HEK293 (cell line): Measurements from ENCODE around the gene MYH15.

Experiments
- CTCF ChIA-PET: fragments of 350-600 bp; formaldehyde crosslinking; extraction: SDS; loops from one replicate; lab custom pipeline; 2021; ENCODE audit warnings: antibody characterized with exemption; lab: Yijun Ruan, JAX
- POLR2A ChIA-PET: fragments of 300-600 bp; formaldehyde crosslinking; extraction: SDS; loops from one replicate; lab custom pipeline; 2020; ENCODE audit warnings: antibody characterized with exemption, inconsistent platforms; lab: Yijun Ruan, JAX
- H3K27ac ChIP-seq: fragments of 200-500 bp; sonication (Bioruptor generic); 2 replicates; pipeline ENCODE4 v1.5.1; 2014; ENCODE audit warnings: low read depth, low read length, control low read depth, inconsistent platforms; ENCODE audit errors: extremely low read depth
- H3K36me3 ChIP-seq, 2 experiments: fragments of 200-500 bp in 1 of 2; sonication (Bioruptor generic) in 1 of 2; 1 replicate in 1 of 2; 2 replicates in 1 of 2; pipeline ENCODE4 v1.5.1; 2014 to 2017; ENCODE audit warnings: inconsistent platforms in 2 of 2, low read length in 2 of 2; ENCODE audit not compliant: control insufficient read depth in 2 of 2, insufficient read depth in 1 of 2
- H3K4me1 ChIP-seq: fragments of 200-500 bp; sonication (Bioruptor generic); 2 replicates; pipeline ENCODE4 v1.5.1; 2014; ENCODE audit warnings: mild to moderate bottlenecking, low read length, inconsistent platforms; ENCODE audit not compliant: control insufficient read depth, insufficient read depth
- H3K4me3 ChIP-seq: 2 replicates; pipeline ENCODE4 v1.5.1; 2011; ENCODE audit warnings: low read depth, mild to moderate bottlenecking, control low read depth, low read length, moderate library complexity
- H3K9me3 ChIP-seq: fragments of 200-500 bp; sonication (Bioruptor generic); 2 replicates; pipeline ENCODE4 v1.5.1; 2014; ENCODE audit warnings: low read depth, low read length, inconsistent platforms; ENCODE audit not compliant: control insufficient read depth, insufficient read depth
- BCL11B ChIP-seq: fragments of 450-650 bp; formaldehyde crosslinking; IDR thresholded peaks from 2 replicates; pipeline ENCODE4 v1.5.1; 2016; ENCODE audit warnings: low read depth, missing biosample characterization, missing genetic modification characterization
- GFI1B ChIP-seq: fragments of 450-650 bp; formaldehyde crosslinking; IDR thresholded peaks from 2 replicates; pipeline ENCODE4 v1.5.1; 2016; ENCODE audit warnings: missing biosample characterization, missing genetic modification characterization
- GLIS1 ChIP-seq: fragments of 450-650 bp; formaldehyde crosslinking; IDR thresholded peaks from 2 replicates; pipeline ENCODE4 v1.5.1; 2016; ENCODE audit warnings: missing biosample characterization, missing genetic modification characterization
- KLF17 ChIP-seq: fragments of 450-650 bp; formaldehyde crosslinking; IDR thresholded peaks from 2 replicates; pipeline ENCODE4 v1.5.1; 2016; ENCODE audit warnings: missing biosample characterization, missing genetic modification characterization
- PRDM6 ChIP-seq: fragments of 450-650 bp; formaldehyde crosslinking; IDR thresholded peaks from 2 replicates; pipeline ENCODE4 v1.5.1; 2017; ENCODE audit warnings: missing biosample characterization, missing genetic modification characterization
- ZBTB17 ChIP-seq: fragments of 450-650 bp; formaldehyde crosslinking; IDR thresholded peaks from 2 replicates; pipeline ENCODE4 v1.5.1; 2016; ENCODE audit warnings: missing biosample characterization, missing genetic modification characterization
- ZBTB20 ChIP-seq: fragments of 450-650 bp; formaldehyde crosslinking; IDR thresholded peaks from 2 replicates; pipeline ENCODE4 v1.5.1; 2016; ENCODE audit warnings: missing biosample characterization, missing genetic modification characterization
- ZBTB26 ChIP-seq: fragments of 450-650 bp; formaldehyde crosslinking; optimal IDR thresholded peaks from 2 replicates; pipeline ENCODE3; 2016; ENCODE audit warnings: missing biosample characterization, mild to moderate bottlenecking, missing genetic modification characterization
- ZFP3 ChIP-seq: fragments of 450-650 bp; formaldehyde crosslinking; IDR thresholded peaks from 2 replicates; pipeline ENCODE4 v1.5.1; 2016; ENCODE audit warnings: low read depth, missing biosample characterization, missing genetic modification characterization
- ZFP37 ChIP-seq: fragments of 450-650 bp; formaldehyde crosslinking; IDR thresholded peaks from 2 replicates; pipeline ENCODE4 v1.5.1; 2016; ENCODE audit warnings: missing biosample characterization, missing genetic modification characterization
- ZFP69B ChIP-seq: fragments of 450-650 bp; formaldehyde crosslinking; IDR thresholded peaks from 2 replicates; pipeline ENCODE4 v1.5.1; 2016; ENCODE audit warnings: missing biosample characterization, missing genetic modification characterization
- ZNF16 ChIP-seq: fragments of 450-650 bp; formaldehyde crosslinking; IDR thresholded peaks from 2 replicates; pipeline ENCODE4 v1.5.1; 2016; ENCODE audit warnings: low read depth, missing biosample characterization, missing genetic modification characterization
- ZNF214 ChIP-seq: fragments of 450-650 bp; formaldehyde crosslinking; IDR thresholded peaks from 2 replicates; pipeline ENCODE4 v1.5.1; 2017; ENCODE audit warnings: missing biosample characterization, mild to moderate bottlenecking, missing genetic modification characterization, borderline replicate concordance
- ZNF280D ChIP-seq: fragments of 450-650 bp; formaldehyde crosslinking; IDR thresholded peaks from 2 replicates; pipeline ENCODE4 v1.5.1; 2016; ENCODE audit warnings: missing biosample characterization, missing genetic modification characterization
- ZNF292 ChIP-seq: fragments of 450-650 bp; formaldehyde crosslinking; IDR thresholded peaks from 2 replicates; pipeline ENCODE4 v1.5.1; 2016; ENCODE audit warnings: low read depth, missing biosample characterization, missing genetic modification characterization, borderline replicate concordance
- ZNF426 ChIP-seq: fragments of 450-650 bp; formaldehyde crosslinking; IDR thresholded peaks from 2 replicates; pipeline ENCODE4 v1.5.1; 2017; ENCODE audit warnings: missing biosample characterization, missing genetic modification characterization, mild to moderate bottlenecking, inconsistent platforms, moderate library complexity
- ZNF513 ChIP-seq: fragments of 450-650 bp; IDR thresholded peaks from 2 replicates; pipeline ENCODE4 v1.5.1; 2018; ENCODE audit warnings: missing biosample characterization, missing genetic modification characterization
- ZNF580 ChIP-seq: fragments of 450-650 bp; formaldehyde crosslinking; IDR thresholded peaks from 2 replicates; pipeline ENCODE4 v1.5.1; 2016; ENCODE audit warnings: missing biosample characterization, missing genetic modification characterization
- ZNF629 ChIP-seq: fragments of 450-650 bp; formaldehyde crosslinking; IDR thresholded peaks from 2 replicates; pipeline ENCODE4 v1.5.1; 2017; ENCODE audit warnings: missing biosample characterization, missing genetic modification characterization
- ZNF660 ChIP-seq: fragments of 450-650 bp; IDR thresholded peaks from 2 replicates; pipeline ENCODE4 v1.5.1; 2018; ENCODE audit warnings: missing biosample characterization, mild to moderate bottlenecking, missing genetic modification characterization
- ZNF692 ChIP-seq: fragments of 450-650 bp; formaldehyde crosslinking; IDR thresholded peaks from 2 replicates; pipeline ENCODE4 v1.5.1; 2016; ENCODE audit warnings: missing biosample characterization, missing genetic modification characterization
- ZNF707 ChIP-seq: fragments of 450-650 bp; formaldehyde crosslinking; IDR thresholded peaks from 2 replicates; pipeline ENCODE4 v1.5.1; 2016; ENCODE audit warnings: missing biosample characterization, missing genetic modification characterization
- ZNF747 ChIP-seq: fragments of 450-650 bp; formaldehyde crosslinking; IDR thresholded peaks from 2 replicates; pipeline ENCODE4 v1.5.1; 2016; ENCODE audit warnings: missing biosample characterization, missing genetic modification characterization
- ZSCAN16 ChIP-seq: fragments of 450-650 bp; formaldehyde crosslinking; IDR thresholded peaks from 2 replicates; pipeline ENCODE4 v1.5.1; 2016; ENCODE audit warnings: missing biosample characterization, missing genetic modification characterization
- ZXDB ChIP-seq: fragments of 450-650 bp; formaldehyde crosslinking; IDR thresholded peaks from 2 replicates; pipeline ENCODE4 v1.5.1; 2016; ENCODE audit warnings: missing biosample characterization, missing genetic modification characterization

MYH15 gene

GRCh38 chr3:108383306-108383705 lies 127.1 kb downstream of the MYH15 start:
- ChIA-PET POLR2A (no interaction called here), CTCF (no interaction called here)
- H3K4me1 ChIP-seq = no peaks in the 10 kb centered on the region
- H3K4me3 ChIP-seq = no peak overlapping the region
- TF ChIP-seq ZBTB26 (tag by site-specific recombination) (no peak), BCL11B (tag by site-specific recombination) (no peak), PRDM6 (peak; percentile 29; the same call in 1 of the 2 replicates), ZFP69B (tag by site-specific recombination) (no peak), ZNF292 (tag by site-specific recombination) (no peak), ZBTB20 (tag by site-specific recombination) (no peak), ZNF747 (tag by site-specific recombination) (no peak)
- no peaks in the 10 kb centered on the region for H3K36me3 ChIP-seq
- H3K9me3 ChIP-seq = no peaks in the 10 kb centered on the region
- no peak overlapping the region for H3K27ac ChIP-seq

- POLR2A ChIA-PET = no interaction called here
- Histone ChIP-seq H3K36me3 (no peaks in the 10 kb centered on the region), H3K4me3 (no peak overlapping the region), H3K27ac (no peak overlapping the region), H3K9me3 (no peaks in the 10 kb centered on the region), H3K4me1 (no peaks in the 10 kb centered on the region)
- TF ChIP-seq ZNF280D (tag by site-specific recombination) (no peak), ZNF707 (tag by site-specific recombination) (no peak), ZBTB17 (tag by site-specific recombination) (no peak), ZFP37 (tag by site-specific recombination) (no peak), ZNF660 (tag by site-specific recombination) (no peak), ZNF629 (tag by site-specific recombination) (no peak), ZNF513 (tag by site-specific recombination) (no peak), GFI1B (tag by site-specific recombination) (no peak), ZXDB (tag by site-specific recombination) (no peak), ZNF426 (tag by site-specific recombination) (no peak), ZNF16 (tag by site-specific recombination) (no peak), KLF17 (no peak), ZNF214 (tag by site-specific recombination) (no peak), ZFP3 (tag by site-specific recombination) (no peak), GLIS1 (tag by site-specific recombination) (no peak), ZSCAN16 (tag by site-specific recombination) (no peak), ZNF692 (tag by site-specific recombination) (no peak), ZNF580 (no peak)
- CTCF ChIA-PET = no interaction called here
These were observed 128.8 kb downstream of the MYH15 start for GRCh38 chr3:108381529-108382140.
